ENCODE results near the gene TMEM130.
"Not testable (repeated sequence)": the region's sequence is repeated elsewhere in the genome, so short reads cannot be mapped to it uniquely, and the experiment has no call there.

The TMEM130 gene

DNA sequence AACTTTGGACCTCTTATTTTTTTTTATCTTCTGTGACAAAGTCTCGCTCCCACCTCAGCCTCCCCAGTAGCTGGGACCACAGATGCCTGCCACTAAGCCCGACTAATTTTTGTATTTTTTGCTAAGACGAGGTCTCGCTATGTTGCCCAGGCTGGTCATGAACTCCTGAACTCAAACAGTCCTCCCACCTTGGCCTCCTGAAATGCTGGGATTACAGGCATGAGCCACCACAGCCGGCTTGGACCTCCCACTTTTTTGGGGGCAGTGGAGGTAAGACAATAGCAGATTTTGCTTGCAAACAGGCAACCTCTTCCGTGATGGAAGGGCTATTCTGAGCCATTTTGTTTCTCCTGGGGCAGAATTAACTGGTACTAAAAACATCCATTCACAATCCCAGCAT, 7.3 kb upstream of the TMEM130 start:
- no peak for DNase-seq

DNA sequence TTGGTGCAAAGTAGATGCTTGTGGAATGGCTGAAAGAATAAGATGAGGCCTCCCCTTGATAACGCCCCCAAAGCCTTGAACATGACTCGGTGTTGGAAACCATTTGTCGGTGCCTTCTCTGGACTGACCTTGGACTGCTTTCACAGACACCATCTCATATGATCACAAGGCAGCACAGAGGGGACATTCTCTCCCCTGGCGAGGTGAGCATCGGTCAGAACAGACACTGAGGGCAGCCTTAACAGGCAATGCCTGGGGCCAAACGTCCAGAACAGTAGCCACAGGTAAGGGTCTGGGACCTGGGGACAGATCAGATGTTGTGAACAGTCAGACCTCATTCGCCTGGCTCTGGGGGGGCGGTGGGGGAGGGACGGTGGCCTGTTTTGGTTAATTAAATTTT, 5.7 kb upstream of the TMEM130 start:
- DNase-seq = no peak

DNA sequence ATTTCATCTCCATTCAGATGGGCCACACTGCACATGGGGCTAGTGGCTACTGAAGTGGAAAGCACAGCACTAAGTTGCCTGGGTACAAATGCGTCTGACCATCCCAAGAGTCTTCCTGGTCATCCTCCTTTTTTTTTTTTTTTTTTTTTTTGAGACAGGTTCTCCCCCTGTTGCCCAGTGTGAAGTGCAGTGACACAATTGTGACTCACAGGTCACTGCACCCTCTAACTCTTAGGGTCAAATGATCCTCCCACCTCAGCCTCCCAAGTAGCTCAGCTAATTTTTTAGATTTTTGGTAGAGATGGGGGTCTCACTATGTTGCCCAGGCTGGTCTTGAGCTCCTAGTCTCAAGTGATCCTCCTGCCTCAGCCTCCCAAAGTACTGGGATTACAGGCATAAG, 5.1 kb upstream of the TMEM130 start:
- DNase-seq = no peak

DNA sequence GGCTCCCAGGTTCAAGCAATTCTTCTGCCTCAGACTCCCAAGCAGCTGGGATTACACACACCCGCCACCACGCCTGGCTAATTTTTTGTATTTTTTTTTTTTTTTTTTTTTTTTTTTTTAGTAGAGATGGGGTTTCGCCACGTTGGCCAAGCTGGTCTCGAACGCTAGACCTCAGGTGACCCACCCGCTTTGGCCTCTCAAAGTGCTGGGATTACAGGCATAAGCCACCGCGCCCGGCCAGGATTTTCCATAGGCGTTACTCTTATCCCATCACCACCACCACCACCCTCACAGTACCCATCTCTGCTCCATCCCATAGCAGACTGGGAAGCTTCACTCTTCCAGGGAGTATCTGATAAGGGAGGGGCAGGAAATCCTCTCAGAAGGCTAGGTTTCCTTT, 3.8 kb upstream of the TMEM130 start:
- not testable (repeated sequence) for DNase-seq

DNA sequence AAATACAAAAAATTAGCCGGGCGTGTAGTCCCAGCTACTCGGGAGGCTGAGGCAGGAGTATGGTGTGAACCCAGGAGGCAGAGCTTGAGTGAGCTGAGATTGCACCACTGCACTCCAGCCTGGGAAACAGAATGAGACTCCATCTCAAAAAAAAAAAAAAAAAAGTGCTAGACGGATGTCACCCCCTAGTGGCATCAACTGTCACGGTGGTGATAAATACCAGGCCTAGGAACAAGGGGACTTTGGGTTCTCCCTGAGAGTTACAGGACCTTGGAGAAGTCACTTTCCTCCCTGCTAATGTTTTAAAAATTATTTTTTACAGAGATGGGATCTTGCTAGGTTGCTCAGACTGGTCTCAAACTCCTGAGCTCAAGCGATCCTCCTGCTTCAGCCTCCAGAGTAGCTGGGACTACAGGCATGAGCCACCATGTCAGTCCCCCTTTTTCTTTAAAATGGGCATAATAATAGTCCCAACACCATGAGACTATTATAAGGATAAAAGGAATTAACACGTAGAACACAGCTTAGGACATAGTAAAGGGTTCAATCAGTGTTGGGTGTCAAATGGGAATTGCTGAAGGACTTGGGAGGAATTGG, 2.6 kb upstream of the TMEM130 start:
- peak; percentile 49 for DNase-seq

DNA sequence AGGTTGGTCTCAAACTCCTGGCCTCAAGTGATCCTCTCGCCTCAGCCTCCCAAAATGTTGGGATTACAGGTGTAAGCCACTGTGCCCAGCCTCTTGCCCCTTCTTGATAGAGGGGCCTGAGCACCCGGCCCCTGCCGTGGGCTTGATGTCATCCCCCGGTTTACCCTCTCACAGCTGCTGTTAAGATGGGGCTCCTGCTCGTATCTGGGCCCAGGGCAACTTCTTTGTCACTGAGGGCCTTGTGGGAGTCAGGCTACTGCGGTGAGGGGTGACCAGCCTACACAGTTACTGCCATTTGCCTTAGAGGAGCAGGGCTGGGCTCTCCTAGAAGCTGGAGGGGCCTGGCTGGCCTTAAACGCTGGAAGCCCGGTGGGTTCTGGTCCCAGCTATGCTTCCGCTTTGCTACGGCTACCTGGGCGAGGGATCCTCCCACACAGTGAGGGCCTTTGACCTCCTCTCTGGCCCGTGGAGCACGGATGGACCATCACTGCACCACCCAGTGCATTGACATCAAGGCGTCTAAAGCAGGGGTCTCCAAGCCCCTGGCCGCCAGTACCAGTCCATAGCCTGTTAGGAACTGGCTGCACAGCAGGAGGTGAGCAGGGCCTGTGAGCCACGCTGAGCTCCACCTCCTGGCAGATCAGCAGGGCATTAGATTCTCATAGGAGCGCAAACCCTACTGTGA, 1.1 kb upstream of the TMEM130 start:
- no peak for DNase-seq

DNA sequence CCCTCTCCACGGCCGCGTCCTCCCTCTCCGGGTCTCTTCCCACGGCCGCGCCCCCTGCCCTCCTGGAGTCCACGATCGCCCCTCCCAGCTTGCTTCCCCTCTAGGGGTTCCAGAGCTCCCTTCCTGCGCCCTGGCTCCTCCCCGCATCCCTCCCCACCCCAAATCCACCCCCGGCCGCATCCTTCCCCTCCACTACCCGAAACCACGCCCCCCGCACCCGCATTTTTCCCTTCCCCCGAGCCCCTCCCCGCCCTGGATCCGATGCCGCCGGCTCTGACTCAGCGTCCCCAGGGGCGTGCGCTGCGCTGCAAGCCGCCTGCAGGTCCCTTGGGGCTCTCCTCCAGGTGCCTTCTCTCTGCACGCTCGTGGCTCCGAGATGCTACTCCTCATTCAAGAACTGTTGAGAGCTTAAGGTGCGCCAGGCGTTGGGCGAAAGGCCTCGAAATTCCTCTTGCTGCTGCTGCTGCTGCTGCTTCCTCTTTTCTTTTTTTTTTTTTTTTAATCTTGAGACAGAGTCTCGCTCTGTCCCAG, 372 bp upstream of the TMEM130 start:
- peak; percentile 60 for DNase-seq

DNA sequence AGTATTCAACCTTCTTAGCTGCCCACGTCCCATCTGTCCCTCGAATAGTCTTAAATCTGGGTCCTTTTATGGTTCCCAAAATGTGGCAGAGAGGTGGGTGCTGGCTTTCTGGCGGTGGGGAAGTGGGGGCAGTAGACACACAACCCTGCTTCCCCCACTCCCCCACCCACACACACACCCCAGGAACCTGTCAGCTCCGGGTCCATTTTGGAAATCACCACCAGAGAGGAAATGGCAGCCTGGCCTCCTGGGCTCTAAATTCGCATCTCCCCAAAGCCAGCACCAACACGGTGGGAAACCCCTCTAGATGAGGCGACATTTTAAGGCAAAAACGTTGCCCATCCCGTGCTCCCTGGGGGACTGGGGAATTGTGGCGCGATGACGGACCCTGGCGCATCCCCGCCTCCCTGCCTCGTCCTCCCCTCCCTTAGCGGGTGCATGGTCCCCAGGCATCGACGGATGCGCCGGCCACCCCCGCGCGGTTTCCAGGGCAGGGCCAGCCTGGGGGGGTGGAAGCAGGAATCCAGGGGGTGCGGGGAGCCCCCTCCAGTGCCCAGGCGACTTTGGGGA, 702 bp downstream of the TMEM130 start:
- DNase-seq = no peak

DNA sequence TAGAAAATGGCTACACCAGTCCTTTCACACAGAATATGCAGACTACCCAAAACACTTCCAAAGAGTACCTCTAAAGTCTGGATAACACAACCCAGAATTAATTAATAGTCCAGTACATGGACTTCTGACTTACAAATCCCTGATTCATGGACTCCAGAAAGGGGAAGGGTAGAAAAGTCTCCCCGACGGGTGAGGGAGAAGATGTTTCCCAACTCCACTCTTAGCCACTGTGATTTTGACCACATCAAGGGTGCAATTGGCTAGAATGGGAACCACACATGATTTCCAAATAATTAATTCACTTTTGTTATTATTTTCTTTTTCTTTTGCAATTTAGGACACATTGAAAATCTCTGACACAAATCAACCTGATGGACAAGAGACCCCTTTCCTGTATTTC, 1.4 kb downstream of the TMEM130 start:
- no peak for DNase-seq

DNA sequence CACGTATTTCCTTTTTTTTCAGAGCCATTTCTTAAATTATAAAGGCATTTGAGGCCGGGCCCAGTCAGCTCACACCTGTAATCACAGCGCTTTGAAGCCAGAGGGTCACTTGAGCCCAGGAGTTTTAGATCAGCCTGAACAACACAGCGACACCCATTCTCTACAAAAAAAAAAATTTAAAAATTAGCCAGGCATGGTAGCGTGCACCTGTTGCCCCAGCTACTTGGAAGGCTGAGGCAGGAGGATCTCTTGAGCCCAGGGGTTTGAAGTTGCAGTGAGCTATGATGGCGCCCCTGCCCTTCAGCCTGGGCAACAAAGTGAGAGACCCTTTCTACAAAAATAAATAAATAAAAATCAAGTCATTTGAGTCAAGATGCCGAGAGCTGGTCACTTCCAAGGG, 3.0 kb downstream of the TMEM130 start:
- DNase-seq = no peak

DNA sequence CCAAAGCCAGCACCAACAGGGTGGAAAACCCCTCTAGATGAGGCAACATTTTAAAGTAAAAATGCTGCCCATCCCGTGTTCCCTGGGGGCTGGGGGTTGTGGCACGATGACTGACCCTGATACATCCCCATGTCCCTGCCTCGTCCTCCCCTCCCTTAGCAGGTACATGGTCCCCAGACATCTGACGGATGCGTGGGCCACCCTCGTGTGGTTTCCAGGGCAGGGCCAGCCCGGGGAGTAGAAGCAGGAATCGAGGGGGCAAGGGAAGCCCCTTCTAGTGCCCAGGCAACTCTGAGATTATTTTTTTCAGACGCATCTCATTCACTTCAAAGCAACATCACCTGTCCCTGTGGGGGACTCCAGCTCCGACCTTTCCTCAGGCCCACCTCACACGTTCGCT, 3.5 kb downstream of the TMEM130 start:
- DNase-seq = no peak

DNA sequence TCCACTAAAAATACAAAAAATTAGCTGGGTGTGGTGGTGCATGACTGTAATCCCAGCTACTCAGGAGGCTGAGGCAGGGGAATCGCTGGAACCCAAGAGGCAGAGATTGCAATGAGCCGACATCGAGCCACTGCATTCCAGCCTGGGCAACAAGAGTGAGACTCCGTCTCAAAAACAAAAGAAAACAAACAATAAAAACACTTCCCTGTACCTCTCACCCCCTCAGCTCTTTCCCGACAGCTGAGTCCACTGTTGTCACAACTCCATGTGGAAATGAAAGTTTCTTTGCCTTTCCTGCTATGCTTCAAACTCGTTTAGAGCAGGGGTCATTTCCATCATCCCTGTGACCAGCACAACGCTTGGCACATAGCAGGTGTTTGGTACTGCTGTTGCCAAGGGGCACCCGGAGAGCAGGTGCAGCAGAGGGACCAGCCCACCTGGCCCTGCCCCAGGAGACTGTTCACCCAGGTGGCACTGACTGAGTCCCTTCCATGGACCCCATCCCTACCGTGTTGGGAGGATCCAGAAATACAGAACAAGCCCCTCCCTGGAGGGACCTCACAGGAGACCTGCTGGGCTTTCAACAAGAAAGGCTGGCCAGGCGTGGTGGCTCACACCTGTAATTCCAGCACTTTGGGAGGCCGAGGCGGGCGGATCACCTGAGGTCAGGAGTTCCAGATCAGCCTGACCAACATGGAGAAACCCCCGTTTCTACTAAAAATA, 4.9 kb downstream of the TMEM130 start:
- no peak for DNase-seq

DNA sequence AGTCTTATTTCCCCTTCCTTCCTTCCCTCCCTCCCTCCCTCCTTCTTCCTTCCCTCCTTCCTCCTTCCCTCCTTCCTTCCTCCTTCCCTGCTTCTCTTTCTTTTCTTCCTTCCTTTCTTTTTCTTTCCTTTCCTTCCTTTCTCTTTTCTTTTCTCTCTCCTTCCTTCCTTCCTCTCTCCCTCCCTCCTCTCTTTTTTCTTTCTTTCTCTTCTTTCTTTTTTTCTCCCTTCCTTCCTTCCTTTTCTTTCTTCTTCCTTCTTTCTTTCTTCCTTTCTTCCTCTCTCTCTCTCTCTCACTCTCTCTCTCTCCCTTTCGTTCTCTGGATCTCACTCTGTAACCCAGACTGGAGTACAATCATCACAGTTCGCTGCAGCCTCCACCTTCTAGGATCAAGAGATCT, 6.2 kb downstream of the TMEM130 start:
- no peak for DNase-seq

DNA sequence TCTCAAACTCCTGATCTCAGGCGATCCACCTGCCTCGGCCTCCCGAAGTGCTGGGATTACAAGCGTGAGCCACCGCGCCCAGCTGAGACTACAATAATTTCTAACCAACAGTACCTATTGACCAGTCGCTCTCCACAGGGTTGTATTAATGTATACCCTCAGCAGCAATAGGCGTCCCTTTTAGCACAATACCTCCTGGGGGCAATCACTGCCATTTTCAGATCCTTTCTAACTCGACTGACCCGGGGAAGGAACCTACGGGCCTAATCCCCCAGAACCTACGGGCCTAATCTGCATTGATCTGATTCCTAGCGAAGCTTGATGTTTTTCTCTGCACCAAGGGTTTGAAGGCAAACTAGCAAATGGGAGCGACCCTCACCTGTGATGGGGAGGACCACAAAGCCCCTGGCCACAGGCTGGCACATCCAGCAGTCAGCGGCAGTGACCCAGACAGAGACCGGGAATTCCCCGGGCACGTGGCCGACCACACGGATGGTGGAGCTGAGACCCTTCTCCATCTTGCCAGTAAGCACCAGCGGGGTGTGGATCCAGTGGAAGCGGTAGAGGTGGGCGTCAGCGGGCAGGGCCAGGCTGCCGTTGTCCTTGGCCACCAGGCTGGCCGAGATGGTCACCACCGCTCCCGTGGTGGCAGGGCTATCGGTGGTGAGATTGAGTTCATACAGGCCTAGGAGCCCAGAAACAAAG, 6.9 kb downstream of the TMEM130 start:
- DNase-seq = no peak

DNA sequence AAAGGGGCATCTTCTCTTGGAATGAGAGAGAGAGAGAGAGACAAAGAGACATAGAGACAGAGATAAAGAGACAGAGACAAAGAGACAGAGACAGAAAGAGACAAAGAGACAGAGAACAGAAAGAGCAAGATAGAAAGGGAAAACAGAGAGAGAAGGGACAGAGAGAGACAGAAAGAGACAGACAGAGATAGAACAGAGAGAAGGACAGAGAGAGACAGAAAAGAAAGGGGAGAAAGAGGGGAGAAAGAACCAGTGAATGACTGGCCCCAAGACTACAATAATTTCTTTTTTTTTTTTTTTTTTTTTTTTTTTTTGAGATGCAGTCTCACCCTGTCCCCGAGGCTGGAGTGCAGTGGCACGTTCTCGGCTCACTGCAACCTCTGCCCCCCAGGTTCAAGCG, 7.6 kb downstream of the TMEM130 start:
- no peak for DNase-seq

DNA sequence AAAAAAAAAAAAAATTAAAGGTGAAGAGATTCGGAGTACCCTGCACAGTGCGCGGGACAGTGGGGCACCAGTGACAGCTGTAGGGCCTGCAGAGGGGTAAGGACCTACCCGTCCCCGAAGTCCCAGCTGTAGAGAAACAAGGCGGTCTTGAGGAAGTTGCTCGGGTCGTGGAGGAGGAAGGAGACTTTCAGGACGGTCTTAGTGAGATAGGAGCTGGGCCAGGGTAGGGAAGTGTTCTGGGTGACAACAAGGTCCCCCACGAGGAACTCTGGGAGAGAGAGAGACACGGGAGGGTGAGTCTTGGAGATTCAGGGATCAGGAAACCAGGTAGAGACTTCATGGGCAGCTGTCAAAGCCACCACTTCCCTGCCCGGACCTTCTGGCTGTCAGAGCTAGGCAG, 9.7 kb downstream of the TMEM130 start:
- no peak for DNase-seq

DNA sequence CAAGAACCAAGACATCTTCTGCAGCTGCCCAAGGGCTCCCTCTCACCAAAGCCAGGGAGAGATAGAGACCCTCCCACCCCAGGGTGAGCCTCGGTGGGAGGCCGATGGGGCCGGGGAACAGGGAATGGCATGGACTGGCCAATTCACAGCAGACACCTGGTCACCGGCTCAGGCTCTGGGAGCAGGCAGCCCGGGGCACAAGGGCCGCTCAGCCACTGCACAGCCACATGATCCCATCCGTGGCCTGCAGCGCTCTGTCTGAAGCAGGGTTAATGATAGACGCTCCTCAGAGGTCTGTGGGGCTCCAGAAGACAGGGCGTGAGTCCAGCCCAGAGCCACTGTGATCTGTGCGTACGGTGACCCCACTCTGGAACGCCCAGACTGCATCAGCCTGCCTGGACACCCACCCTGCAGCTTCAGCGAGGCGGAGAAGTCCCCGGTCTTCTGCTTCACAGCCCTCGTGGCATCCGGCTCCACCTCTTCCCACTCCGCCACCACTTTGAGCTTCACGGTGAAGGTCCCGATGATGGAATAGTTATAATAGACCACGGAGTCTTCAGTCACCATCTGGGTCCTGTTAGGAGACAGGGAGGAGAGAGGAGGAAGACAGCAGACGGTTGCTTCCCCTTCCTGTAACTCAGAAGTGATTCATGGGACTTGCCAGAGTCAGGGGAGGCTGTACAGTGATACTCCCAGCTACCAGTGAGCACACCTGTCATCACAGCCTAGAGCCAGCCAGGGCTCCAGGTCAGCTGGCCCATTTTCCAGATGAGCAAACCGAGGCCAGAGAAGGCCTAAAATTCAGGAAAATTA, 14.0 kb downstream of the TMEM130 start:
- DNase-seq = no peak

DNA sequence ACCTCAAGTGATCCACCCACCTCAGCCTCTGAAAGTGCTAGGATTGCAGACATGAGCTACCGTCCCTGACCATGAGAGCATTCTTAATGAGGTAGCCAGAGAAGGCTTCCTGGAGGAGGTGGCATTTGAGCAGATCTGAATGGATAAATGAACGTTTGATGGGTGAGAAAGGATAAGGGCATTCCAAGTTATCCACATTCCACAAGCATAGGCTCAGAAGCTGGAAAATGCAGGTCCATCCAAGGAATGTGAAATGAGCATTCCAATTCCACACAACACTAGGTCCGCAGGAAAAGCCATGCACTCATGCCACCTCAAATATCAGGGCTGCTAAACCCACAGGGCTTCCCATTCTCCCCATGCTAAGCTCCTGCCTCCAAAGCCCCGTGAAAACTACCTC, 17.0 kb downstream of the TMEM130 start:
- DNase-seq = peak; percentile 81

DNA sequence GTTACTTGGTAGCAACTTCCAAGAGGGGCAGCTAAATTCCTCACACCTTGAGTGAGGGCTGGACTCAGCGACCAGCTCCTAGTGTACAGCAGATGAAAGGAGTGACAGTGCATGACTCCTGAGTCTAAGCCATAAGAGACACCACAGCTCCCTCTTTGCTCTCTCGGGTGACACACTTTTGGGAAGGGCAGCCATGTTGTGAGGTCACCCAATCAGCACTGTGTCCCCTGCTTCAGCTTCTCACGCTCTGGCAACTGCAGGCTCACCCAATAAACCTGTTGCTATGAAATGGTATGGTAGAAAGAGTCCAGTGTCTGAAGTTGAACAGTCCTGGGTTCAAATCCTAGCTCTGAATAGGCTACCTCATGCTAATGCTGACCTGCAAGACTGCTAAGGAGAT, 20.9 kb downstream of the TMEM130 start:
- DNase-seq = no peak

DNA sequence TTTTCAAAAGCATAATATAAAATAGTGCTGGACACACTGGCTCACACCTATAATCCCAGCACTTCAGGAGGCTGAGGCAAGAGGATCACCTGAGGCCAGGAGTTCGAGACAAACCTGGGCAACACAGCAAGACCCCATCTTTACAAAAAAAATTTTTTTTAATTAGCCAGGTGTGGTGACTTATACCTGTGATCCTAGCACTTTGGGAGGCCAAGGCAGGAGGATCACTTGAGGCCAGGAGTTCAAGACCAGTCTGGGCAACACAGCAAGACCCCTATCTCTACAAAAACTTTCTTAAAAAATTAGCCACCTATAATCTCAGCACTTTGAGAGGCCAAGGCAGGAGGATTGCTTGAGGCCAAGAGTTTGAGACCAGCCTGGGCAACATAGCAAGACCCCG, 27.3 kb downstream of the TMEM130 start:
- not testable (repeated sequence) for DNase-seq

DNA sequence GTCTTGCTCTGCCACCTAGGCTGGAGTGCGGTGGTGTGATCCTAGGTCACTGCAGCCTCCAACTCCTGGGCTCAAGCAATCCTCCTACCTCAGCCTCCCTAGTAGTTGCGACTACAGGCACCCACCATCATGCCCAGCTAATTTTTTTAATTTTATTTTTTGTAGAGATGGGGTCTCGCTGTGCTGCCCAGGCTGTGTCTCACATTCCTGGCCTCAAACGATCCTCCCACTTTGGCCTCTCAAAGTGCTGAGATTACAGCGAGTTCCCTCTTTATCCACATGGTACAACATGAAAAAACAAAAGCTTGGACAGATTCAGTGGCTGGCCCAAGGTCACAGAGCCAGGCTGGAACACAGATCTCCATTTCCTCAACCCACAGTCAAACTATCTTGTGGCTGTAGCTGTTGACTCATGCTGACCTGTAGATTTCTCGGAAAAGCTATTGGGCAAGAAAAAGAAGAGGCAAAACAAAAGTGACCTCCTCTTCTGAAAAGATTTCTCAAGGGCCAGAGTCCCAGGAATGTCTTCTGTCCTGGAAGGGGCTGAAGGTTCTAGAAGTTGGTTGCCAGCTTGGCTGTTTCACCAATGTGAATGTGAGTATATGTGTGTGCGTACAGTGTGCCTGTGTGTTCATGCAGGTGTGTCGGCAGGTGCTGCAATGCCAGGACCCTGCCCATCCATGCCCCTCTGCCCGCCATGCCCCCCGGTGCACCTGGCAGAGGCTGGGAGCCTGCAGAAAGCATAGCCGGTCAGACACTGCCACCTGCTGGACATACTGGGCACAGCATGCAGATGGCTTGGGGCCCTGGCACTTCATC, 28.4 kb downstream of the TMEM130 start:
- DNase-seq = peak; percentile 35

Measured in fibroblast of skin of scalp (primary cell).